ENCODE measurements around the gene AGPS.

GRCh38 chr2:177540283-177540682 is 147.7 kb downstream of the AGPS start:
- no peak for TF ChIP-seq USF2 (IDR thresholded peaks at IDR 0.05; ENCODE audit: low read depth, low read length)
- no peak for TF ChIP-seq USF2 (CRISPR knock-in tag; IDR thresholded peaks at IDR 0.05; ENCODE audit: borderline replicate concordance)
- no peak for TF ChIP-seq CTCF (CRISPR knock-in tag; IDR thresholded peaks at IDR 0.05)
- no peak for TF ChIP-seq ZFP1 (CRISPR knock-in tag; IDR thresholded peaks at IDR 0.05)
- no peak for TF ChIP-seq RARG (CRISPR knock-in tag; IDR thresholded peaks at IDR 0.05; ENCODE audit: low read depth)
- no peak for TF ChIP-seq MEIS1 (CRISPR knock-in tag; IDR thresholded peaks at IDR 0.05; ENCODE audit: borderline replicate concordance)
- TF ChIP-seq SP4 (CRISPR knock-in tag; IDR thresholded peaks at IDR 0.05), result no peak
- TF ChIP-seq KLF16 (CRISPR knock-in tag; IDR thresholded peaks at IDR 0.05), result no peak
- no peak for TF ChIP-seq ZNF274 (CRISPR knock-in tag; IDR thresholded peaks at IDR 0.05)
- no peak for TF ChIP-seq ZNF280B (CRISPR knock-in tag; IDR thresholded peaks at IDR 0.05; ENCODE audit: borderline replicate concordance)
- TF ChIP-seq RNF2 (conservative IDR thresholded peaks at IDR 0.05; ENCODE audit: low read depth), result no peak
- no peak for TF ChIP-seq NFIB (CRISPR knock-in tag; IDR thresholded peaks at IDR 0.05; ENCODE audit: borderline replicate concordance)
- TF ChIP-seq ZNF282 (IDR thresholded peaks at IDR 0.05; ENCODE audit: partially characterized antibody), result no peak
- no peak for TF ChIP-seq TAF1 (CRISPR knock-in tag; IDR thresholded peaks at IDR 0.05)
- TF ChIP-seq SP2 (CRISPR knock-in tag; IDR thresholded peaks at IDR 0.05), result no peak
